T-helper 1 cell treated with Interleukin-12 subunit alpha and Interleukin-12 subunit beta and Interleukin-4 antibody, amounts not matched to agents 30 ng/mL and 1 ng/mL, for 36 hours (primary cell): ENCODE measurements around the gene APAF1. TPM values are rescaled to one million over a fixed set of nuclear protein-coding genes. Genes with fewer than 3 reads are reported as not detected.
"Not testable (repeated sequence)": the region's sequence is repeated elsewhere in the genome, so short reads cannot be mapped to it uniquely, and the experiment has no call there.

Source experiments
- intact Hi-C: fragments of 100-400 bp; cut with micrococcal nuclease; formaldehyde crosslinking; loops from one replicate; pipeline ENCODE4 v1.15.1; 2024
- total RNA-seq: library from RNA; stranded (reverse); gene quantifications from 2 replicates; pipeline ENCODE4 v1.2.3, GENCODE V29; 2022

Gene APAF1, protein sequence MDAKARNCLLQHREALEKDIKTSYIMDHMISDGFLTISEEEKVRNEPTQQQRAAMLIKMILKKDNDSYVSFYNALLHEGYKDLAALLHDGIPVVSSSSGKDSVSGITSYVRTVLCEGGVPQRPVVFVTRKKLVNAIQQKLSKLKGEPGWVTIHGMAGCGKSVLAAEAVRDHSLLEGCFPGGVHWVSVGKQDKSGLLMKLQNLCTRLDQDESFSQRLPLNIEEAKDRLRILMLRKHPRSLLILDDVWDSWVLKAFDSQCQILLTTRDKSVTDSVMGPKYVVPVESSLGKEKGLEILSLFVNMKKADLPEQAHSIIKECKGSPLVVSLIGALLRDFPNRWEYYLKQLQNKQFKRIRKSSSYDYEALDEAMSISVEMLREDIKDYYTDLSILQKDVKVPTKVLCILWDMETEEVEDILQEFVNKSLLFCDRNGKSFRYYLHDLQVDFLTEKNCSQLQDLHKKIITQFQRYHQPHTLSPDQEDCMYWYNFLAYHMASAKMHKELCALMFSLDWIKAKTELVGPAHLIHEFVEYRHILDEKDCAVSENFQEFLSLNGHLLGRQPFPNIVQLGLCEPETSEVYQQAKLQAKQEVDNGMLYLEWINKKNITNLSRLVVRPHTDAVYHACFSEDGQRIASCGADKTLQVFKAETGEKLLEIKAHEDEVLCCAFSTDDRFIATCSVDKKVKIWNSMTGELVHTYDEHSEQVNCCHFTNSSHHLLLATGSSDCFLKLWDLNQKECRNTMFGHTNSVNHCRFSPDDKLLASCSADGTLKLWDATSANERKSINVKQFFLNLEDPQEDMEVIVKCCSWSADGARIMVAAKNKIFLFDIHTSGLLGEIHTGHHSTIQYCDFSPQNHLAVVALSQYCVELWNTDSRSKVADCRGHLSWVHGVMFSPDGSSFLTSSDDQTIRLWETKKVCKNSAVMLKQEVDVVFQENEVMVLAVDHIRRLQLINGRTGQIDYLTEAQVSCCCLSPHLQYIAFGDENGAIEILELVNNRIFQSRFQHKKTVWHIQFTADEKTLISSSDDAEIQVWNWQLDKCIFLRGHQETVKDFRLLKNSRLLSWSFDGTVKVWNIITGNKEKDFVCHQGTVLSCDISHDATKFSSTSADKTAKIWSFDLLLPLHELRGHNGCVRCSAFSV (N-terminal part only)
- total RNA-seq: 27.5 and 32.0 TPM in 2 replicates

DNA sequence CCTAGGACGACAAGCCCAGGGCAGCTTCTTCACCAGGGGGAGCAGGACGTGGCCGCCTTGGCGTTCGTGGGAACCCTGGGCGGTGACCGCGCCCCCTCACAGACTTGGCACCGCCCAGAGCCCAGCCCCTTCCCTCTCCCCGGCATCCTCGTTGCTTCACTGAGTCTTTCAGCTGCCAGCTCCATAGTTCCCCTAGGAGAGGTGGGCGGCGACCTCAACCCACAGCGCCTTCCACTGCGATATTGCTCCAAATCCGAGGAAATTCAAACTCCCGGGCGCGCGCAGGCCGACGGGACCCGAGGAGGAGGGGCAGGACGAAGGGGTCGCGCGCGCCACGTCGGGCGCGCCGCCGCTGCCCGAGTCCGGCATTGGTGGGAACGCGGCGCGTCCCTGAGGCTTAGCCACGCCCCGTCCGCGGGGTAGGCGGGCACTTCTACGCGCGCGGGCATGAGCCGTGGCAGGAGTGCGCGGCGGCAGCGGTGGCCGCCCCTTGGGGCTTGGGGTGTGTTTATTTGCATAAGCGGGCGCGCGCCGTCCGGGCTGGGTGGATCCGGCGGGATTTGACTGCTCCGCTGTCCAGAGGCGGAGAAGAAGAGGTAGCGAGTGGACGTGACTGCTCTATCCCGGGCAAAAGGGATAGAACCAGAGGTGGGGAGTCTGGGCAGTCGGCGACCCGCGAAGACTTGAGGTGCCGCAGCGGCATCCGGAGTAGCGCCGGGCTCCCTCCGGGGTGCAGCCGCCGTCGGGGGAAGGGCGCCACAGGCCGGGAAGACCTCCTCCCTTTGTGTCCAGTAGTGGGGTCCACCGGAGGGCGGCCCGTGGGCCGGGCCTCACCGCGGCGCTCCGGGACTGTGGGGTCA is at the start of gene APAF1, which contains the start of gene IKBIP:
TSS of gene APAF1 (plus strand) at position 579 of the 860 bp plus-strand sequence. CDS start 3,070 bp downstream, outside the sequence.
TSS of gene IKBIP (minus strand) at position 77 of the 860 bp plus-strand sequence. CDS start 87 bp downstream, outside the sequence.
- intact Hi-C loops: loop anchor here (1.0 to 5.0 kb wide), 13 partner anchors 9 to 1738 kb away; partner anchors contain the start of genes ACTR6, BLTP3B, DEPDC4 and NEDD1

DNA sequence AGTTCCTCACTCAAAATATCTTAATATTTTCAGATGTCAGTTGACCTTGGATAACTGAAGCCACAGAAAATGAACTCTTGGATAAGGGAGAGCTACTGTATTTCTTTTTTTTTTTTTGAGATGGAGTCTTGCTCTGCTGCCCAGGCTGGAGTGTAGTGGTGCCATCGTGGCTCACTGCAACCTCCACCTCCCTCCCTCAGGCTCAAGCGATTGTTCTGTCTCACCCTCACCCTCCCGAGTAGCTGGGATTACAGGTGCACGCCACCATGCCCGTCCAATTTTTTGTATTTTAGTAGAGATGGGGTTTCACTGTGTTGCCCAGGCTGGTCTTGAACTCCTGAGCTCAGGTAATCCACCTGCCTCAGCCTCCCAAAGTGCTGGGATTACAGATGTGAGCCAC is 47.8 kb upstream of the APAF1 start:
- intact Hi-C loops: not testable (repeated sequence)

DNA sequence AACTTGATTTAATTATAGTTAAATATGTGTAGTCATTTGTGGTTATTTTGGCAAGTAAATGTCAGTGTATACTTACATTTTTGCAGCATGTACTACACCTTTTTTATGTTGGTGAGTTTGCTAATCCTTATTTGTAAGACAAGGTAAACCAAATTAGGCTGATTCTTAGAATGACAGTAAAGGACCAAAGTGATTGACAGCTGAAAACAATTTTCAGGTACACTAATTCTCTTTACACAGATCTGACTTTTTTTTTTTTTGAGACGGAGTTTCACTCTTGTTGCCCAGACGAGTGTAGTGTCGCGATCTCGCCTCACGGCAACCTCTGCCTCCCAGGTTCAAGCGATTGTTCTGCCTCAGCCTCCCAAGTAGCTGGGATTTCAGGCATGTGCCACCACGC is 43.2 kb upstream of the APAF1 start:
- intact Hi-C loops: no loop called here

DNA sequence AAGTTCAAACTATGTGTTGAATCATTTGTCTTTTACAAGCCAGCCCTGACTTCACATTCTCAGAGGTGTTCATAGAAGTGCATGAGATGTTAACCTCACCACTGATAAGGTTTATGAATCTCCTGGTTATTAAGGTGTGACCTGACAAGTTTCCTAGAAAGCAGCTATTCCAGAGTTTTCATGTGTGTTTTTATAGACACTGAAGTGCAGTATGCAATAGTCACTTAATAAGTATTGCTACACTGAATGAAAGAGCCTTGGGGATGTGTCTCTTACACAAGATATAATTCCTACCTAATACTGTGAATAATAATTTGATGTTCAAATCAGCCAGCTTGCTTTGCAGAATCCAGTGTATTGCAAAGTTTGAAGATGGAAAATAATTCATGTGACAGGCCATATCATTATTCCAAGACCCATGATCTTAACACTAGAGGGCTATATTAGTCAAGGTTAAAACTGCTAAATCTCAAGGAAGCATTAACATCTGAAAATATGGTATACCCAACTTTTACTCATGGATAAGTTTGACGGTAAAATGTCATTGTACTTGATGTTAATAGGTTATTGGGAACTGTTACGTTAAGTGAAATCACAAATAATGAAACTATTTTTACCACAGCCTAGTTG is 38.6 kb upstream of the APAF1 start:
- intact Hi-C loops: no loop called here

DNA sequence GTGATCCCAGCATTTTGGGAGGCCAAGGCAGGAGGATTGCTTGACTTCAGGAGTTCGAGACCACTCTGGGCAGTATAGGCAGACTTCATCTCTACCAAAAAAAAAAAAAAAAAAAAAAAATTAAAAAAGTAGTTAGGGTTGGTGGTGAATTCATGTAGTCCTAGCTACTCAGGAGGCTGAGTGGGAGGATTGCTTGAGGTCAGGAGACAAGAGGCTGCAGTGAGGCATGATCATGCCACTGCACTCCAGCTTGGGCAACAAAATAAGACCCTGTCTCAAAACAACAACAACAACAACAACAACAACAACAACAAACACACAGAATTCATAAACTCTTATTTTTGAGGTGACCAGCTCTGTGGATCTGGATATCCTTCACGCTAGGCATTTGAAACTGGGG is 34.5 kb upstream of the APAF1 start:
- intact Hi-C loops: no loop called here

DNA sequence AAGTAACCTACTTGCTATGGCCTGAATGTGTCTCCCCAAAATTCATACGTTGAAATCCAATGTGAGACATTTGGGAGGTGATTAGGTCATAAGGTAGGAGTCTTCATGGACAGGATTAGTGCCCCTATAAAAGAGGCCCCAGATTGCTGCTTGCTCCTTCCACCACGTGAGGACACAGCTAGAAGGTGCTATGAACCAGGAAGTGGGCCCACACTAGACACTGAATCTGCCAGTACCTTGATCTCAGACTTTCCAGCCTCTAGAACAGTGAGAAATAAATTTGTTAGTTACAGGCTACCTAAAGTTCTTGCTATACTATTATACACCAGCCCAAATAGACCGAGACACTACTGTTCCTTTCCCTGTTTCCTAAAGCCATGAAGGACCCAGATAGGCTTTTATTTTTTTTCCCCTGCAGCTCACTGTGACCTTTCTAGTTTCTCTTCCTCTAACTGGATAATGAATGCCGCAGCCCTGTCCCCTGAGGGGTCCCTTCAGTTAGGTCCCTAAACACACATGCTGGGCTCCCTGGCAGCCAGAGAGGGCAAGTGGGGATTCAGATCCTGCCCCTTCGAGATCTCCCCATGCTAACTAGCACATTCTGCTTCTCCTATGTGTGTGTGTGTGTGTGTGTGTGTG is 32.3 kb upstream of the APAF1 start:
- intact Hi-C loops: no loop called here

DNA sequence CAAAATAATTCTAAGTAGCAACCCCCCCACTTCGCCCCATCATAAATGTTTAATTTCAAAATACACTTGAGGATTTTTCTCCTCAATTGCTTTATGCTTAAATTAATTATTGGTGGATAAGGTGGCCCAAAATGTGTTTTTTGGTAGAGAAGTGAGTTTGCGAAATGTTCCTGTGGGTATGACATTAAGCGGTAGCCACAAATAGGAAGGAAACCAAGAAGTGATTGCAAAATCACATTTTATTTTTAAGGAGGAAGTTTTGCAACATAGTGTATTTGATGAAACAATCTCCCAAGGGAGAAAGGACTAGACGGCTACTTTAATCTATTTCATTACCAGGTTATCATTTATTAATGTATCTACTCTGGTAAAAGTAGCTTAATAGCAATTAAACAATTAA is 26.1 kb upstream of the APAF1 start:
- intact Hi-C loops: no loop called here

DNA sequence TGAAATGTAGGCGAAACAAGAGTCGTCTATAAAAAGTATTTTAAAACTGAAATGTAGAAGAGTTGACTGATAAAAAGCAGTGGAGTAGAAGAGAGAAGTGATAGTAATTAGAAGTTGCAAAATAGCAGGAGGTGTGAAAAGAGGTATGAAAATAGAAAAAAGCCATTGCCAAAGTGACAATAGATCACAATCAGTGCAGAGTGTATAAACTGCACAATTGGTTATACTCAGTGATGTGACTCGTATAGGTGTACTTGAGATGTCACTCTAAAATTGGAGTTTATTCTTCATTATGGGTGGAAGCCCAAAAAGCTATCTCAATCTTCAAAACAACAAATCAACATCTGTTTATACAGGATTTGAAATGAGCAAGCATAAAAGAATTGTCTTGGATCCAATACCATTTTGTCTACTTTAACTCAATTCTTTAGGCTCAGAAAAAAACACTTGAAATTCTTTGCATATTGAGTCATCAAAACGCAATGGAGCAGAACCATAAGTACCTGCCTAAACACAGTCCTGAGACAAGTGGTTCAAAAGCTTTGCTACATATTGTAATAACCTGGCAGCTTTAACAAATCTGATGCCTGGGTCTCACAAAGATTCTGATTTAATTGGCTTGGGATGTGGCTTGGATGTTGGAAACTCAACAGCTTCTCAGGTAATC is 9.3 kb upstream of the APAF1 start:
- intact Hi-C loops: no loop called here

DNA sequence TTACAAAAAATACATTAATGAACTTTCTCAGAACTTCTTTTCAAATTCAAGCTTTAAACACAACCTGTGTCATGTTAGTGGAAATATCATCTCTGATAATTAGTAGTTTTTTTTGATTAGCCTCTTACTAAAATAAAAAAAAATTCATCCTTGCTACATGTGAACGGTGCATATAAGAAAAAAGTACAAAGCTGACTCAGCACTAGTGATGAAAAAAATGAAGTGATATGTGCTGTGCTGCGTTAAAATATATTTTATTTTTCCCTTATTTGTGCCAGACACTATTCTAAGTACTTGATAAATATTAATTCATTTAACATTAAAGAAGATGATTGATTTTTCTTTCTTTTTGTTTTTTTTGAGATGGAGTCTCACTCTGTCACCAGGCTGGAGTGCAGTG is 8.0 kb upstream of the APAF1 start:
- intact Hi-C loops: no loop called here

DNA sequence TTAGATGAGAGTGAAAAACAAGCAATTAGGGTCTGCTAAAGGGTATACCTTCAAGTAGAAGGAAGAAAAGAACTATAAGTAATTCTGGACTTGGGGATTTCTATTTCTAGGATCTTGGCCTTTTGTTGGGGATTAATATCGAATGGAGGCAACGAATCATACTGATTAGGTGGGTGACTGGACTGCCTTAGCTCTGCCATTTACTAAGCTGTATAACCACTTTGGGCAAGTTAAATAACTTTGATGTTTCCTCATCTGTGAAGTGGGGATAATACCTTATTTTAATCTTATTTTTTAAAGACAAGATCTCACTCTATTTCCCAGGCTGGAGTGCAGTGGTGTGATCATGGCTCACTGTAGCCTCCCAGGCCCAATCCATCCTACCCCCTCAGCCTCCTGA is 7.1 kb upstream of the APAF1 start:
- intact Hi-C loops: no loop called here

DNA sequence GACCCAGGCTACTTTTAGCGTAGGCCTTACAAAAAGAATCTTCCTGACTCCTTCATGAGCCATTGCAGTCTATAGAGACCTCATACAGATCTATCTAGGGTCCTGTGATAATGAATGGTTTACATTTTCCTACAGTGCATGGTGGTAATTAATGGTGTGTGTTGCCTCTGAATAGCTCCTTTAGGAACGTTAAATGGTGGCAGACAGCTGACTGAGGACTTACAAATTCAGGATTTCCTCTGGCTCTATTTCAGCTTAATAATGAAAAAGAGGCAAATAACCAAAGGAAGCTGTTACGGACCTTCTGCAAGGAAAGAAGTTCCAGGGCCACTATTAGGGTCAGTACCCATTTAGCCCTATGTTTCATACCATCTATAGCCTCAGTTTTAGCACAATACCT is 5.6 kb upstream of the APAF1 start:
- intact Hi-C loops: no loop called here

DNA sequence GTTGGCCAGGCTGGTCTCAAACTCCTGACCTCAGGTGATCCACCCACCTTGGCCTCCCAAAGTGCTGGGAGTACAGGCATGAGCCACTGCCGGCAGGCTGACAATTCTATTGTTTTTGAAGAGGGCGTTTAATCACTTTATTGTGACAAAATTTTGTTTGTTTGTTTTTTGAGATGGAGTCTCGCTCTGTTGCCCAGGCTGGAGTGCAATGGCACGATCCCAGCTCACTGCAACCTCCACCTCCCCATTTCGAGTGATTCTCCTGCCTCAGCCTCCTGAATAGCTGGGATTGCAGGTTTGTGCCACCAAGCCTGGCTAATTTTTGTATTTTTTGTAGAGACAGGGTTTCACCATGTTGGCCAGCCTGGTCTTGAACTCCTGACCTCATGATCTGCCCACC is 2.3 kb upstream of the APAF1 start:
- intact Hi-C loops: loop anchor here (5.0 kb wide), 1 partner anchor 354 kb away; no protein-coding TSS in a partner anchor

DNA sequence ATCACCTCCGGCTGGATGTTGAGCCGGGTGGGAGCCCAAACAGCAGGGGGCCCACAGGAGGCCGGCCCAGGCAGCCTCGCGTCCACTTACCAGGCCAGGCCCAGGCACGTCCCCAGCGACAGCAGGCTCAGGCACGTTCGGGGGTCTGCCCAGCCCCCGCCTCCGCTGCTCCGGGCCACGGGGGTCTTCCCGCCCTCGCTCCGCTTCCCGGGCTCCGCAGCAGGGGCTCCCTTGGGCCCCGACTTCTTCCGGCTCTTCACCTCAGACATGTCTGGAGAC is 718 bp upstream of the APAF1 start:
- intact Hi-C loops: loop anchor here (1.0 to 5.0 kb wide), 9 partner anchors 51 to 1622 kb away; partner anchors contain the start of genes ACTR6, BLTP3B, DEPDC4 and SCYL2

DNA sequence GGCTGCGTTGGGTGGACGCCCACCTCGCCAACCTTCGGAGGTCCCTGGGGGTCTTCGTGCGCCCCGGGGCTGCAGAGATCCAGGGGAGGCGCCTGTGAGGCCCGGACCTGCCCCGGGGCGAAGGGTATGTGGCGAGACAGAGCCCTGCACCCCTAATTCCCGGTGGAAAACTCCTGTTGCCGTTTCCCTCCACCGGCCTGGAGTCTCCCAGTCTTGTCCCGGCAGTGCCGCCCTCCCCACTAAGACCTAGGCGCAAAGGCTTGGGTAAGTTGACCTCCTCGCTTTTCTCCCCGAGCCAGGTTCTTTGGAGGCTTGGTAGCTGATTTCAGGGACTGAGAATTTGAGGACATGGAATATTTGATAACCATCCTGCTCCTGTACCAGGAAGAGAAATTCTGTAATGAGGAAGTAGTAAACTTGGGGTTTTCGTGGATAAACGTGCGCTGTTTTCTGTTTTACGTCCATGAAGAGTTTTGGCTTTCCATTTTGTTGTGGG is 530 bp downstream of the APAF1 start:
- intact Hi-C loops: loop anchor here (1.0 to 5.0 kb wide), 8 partner anchors 9 to 1738 kb away; partner anchors contain the start of genes BLTP3B, DEPDC4, NEDD1 and SCYL2

DNA sequence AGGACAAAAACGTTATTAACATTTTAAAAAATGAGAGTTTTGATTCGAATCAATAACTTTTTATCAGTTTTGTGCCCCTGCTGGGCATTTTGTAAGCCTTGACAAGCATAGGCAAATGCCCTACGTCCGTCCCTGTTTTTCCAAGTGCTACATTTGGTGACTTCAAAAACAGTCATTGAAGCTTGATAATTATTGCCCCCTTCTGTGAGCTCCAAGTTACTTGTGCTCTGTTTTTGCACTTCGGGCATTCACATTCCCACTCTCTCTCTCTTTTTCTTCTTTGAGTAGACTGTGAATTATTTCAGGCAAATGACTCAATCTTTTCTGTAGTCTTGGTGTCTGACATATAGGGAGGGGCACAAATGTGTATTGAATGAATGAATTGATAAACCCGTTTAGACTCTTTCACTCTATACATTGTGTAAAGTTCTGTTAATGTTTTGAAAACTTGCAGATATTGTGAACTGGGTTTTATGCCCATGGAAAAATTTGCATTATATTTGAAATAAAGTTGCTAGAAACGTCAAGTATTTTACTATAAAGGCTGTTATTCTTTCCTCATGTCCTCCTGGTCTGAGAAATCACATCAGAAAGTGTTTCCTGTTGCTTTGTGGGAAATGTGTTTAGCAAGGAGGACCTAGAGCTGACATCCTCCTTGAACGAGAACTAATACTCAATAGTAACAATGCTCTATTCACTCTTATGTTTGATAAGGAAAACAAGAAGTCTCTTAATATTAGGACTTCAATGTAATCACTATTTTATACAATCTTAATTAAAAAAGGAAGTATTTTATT is 1.4 kb downstream of the APAF1 start:
- intact Hi-C loops: loop anchor here (5.0 kb wide), 1 partner anchor 96 kb away; no protein-coding TSS in a partner anchor

DNA sequence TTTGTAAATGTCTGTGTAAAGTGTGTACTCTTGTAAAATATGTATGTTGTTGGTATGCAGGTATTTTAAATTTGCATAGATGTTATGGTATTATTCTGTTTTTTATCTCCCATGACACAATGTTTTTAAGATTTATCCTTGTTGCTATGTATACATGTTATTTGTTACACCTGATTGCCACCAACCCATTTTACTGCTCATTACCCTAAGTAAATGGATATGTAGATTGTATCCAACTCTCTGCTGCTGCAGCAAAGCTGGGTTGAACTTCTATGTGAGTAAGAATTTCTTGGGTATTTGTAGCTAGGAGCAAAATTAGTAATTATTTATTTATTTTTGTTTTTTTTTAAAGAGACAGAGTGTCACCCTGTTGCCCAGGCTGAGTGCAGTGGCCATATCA is 6.2 kb downstream of the APAF1 start:
- intact Hi-C loops: no loop called here

DNA sequence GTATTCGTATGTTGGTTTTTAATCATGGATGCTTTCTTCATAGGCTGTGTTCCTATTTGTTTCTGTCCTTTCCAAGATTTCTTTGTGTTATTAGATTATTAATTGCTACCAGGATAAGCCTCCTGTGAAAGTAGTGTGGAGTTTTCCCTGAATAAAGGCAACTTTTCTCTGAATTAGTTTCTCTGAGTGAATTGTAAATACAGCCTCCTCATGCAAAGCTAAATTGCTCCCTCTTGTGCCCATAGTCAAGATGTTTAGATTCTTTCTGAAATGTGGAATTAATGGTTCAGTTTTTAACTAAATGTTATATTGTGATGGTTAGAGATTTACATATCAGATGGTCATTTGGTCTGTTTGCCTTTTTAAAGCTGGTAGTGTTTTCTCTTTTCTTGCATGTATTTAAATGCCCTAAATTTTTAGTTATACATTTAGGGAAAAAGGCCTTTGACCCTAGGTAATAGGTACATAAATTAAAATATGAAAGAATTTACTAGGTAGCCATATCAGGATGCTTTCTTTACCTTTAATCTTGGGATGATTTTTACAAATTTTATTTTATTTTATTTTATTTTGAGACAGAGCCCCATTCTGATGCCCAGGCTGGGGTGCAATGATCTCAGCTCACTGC is 8.9 kb downstream of the APAF1 start:
- intact Hi-C loops: loop anchor here (1.0 kb wide), 5 partner anchors 9 to 229 kb away; partner anchors contain the start of gene APAF1
